Body of pancreas (tissue), 4 donors: ENCODE measurements around the gene NGLY1.

Experiments used
- POLR2A ChIP-seq, 3 donors: fragments of 450-650 bp; IDR thresholded peaks; one replicate each; pipeline ENCODE4 v1.6.1; 2016; ENCODE audit warnings: antibody characterized with exemption in 3 of 3, mild to moderate bottlenecking in 2 of 3
- TF ChIP-seq, protein P1 (sequence below), 7 experiments: fragments of 450-650 bp in 4 of 7; fragments of 200-600 bp in 3 of 7; sonication (generic) in 3 of 7; IDR thresholded peaks; one replicate each; pipeline ENCODE4 v1.5.1; 2016 to 2019; ENCODE audit warnings: antibody characterized with exemption in 7 of 7

DNA sequence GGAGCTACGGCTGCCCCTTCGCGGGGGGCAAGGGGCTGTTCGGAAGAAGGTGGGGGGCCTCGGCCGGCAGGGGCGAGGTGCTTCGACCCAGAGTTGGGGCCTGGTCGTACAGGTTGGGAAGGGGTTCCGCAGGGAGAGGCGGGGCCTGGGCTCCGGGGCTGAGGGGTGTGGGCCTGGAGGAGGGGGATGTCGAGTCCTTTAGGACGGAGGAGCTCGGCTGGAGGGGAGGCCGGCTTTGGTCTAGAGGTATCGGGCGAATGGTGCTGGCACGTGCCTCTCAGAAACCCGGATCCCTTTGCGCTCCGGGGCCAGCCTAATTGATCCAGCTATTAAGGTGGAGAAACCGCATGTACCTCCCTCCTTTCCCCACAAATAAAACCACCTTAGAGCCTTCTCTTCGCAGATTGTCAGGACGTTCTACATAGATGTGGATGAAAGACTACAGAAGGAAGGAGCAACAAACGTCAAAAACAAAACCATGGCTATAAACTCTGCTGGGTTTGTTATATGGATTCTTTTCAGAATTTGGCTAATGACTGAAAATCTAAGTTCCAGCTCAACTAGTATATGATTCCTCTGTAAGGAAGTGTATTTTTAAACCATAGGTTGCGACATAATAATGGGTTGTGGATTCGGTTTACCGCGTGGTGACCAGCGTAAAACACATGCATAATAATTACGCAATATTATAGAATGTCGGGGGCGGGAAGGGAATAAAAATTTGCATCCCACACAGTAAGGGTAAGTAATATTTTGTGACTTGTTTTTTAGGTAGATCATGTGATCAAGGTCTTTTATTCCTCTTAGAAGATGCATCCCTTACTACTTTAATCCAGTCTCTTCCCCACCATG lies 644 bp upstream of the NGLY1 start:
- TF ChIP-seq, protein P1, sequence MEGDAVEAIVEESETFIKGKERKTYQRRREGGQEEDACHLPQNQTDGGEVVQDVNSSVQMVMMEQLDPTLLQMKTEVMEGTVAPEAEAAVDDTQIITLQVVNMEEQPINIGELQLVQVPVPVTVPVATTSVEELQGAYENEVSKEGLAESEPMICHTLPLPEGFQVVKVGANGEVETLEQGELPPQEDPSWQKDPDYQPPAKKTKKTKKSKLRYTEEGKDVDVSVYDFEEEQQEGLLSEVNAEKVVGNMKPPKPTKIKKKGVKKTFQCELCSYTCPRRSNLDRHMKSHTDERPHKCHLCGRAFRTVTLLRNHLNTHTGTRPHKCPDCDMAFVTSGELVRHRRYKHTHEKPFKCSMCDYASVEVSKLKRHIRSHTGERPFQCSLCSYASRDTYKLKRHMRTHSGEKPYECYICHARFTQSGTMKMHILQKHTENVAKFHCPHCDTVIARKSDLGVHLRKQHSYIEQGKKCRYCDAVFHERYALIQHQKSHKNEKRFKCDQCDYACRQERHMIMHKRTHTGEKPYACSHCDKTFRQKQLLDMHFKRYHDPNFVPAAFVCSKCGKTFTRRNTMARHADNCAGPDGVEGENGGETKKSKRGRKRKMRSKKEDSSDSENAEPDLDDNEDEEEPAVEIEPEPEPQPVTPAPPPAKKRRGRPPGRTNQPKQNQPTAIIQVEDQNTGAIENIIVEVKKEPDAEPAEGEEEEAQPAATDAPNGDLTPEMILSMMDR (IDR thresholded peaks at IDR 0.05): no peak
- no peak for TF ChIP-seq POLR2A (IDR thresholded peaks at IDR 0.05)
